ENCODE measurements around the gene MCTP1. TPM values are rescaled to one million over a fixed set of nuclear protein-coding genes. Genes with fewer than 3 reads are reported as not detected.

The MCTP1 gene
- total RNA-seq, 4 donors from 2014 or later = 11.2 to 43.6 (median 16.8) TPM

- no peaks in the 10 kb centered on the region for H3K36me3 ChIP-seq
- intact Hi-C loops (cut with DNase I) = no loop called here
- no peaks in the 10 kb centered on the region for H3K27me3 ChIP-seq
- H3K9me3 ChIP-seq = no peaks in the 10 kb centered on the region
- H3K27ac ChIP-seq (replicated peaks in 1 of 4) = no peak overlapping the region
- no peak for DNase-seq (ENCODE audit: extremely low spot score)
- 76% methylated on average over 4 of the region's 4 CpGs for WGBS
- H3K4me3 ChIP-seq = no peak overlapping the region
- no peaks in the 10 kb centered on the region for H3K4me1 ChIP-seq
- no peak for TF ChIP-seq POLR2AphosphoS5 (IDR thresholded peaks at IDR 0.05)
- no peak for TF ChIP-seq POLR2A (IDR thresholded peaks at IDR 0.05; ENCODE audit: low read depth)
- no peak for TF ChIP-seq EP300 (IDR thresholded peaks at IDR 0.05)
Measured at GRCh38 chr5:94890907-94891306, 394.0 kb downstream of the MCTP1 start.

GRCh38 chr5:94888674-94889073, 396.2 kb downstream of the MCTP1 start:
- H3K27ac ChIP-seq (replicated peaks in 1 of 4) = no peak overlapping the region
- intact Hi-C loops (cut with DNase I) = no loop called here
- no peak for DNase-seq (ENCODE audit: extremely low spot score)
- TF ChIP-seq, protein P1, sequence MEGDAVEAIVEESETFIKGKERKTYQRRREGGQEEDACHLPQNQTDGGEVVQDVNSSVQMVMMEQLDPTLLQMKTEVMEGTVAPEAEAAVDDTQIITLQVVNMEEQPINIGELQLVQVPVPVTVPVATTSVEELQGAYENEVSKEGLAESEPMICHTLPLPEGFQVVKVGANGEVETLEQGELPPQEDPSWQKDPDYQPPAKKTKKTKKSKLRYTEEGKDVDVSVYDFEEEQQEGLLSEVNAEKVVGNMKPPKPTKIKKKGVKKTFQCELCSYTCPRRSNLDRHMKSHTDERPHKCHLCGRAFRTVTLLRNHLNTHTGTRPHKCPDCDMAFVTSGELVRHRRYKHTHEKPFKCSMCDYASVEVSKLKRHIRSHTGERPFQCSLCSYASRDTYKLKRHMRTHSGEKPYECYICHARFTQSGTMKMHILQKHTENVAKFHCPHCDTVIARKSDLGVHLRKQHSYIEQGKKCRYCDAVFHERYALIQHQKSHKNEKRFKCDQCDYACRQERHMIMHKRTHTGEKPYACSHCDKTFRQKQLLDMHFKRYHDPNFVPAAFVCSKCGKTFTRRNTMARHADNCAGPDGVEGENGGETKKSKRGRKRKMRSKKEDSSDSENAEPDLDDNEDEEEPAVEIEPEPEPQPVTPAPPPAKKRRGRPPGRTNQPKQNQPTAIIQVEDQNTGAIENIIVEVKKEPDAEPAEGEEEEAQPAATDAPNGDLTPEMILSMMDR (IDR thresholded peaks at IDR 0.05) = no peak
- TF ChIP-seq POLR2A (IDR thresholded peaks at IDR 0.05; ENCODE audit: low read depth) (no peak), EP300 (IDR thresholded peaks at IDR 0.05) (no peak), POLR2AphosphoS5 (IDR thresholded peaks at IDR 0.05) (no peak)
- no peak overlapping the region for H3K4me3 ChIP-seq
- no peaks in the 10 kb centered on the region for H3K36me3 ChIP-seq
- WGBS = 75% methylated on average over 3 of the region's 3 CpGs
- no peaks in the 10 kb centered on the region for H3K9me3 ChIP-seq
- no peaks in the 10 kb centered on the region for H3K4me1 ChIP-seq
- no peaks in the 10 kb centered on the region for H3K27me3 ChIP-seq

GRCh38 chr5:94885931-94886330, 399.0 kb downstream of the MCTP1 start:
- WGBS = 68% methylated on average over 2 of the region's 2 CpGs
- intact Hi-C loops (cut with DNase I) = no loop called here
- H3K4me1 ChIP-seq = no peaks in the 10 kb centered on the region
- no peaks in the 10 kb centered on the region for H3K36me3 ChIP-seq
- DNase-seq (ENCODE audit: extremely low spot score) = no peak
- TF ChIP-seq EP300 (IDR thresholded peaks at IDR 0.05) (no peak), POLR2A (IDR thresholded peaks at IDR 0.05; ENCODE audit: low read depth) (no peak), POLR2AphosphoS5 (IDR thresholded peaks at IDR 0.05) (no peak)
- TF ChIP-seq, protein P1 (IDR thresholded peaks at IDR 0.05) = no peak
- H3K9me3 ChIP-seq = no peaks in the 10 kb centered on the region
- no peak overlapping the region for H3K27ac ChIP-seq (replicated peaks in 1 of 4)
- no peak overlapping the region for H3K4me3 ChIP-seq
- no peaks in the 10 kb centered on the region for H3K27me3 ChIP-seq

GRCh38 chr5:94884311-94884710, 400.6 kb downstream of the MCTP1 start:
- Histone ChIP-seq H3K36me3 (no peaks in the 10 kb centered on the region), H3K4me3 (no peak overlapping the region), H3K27me3 (no peaks in the 10 kb centered on the region), H3K27ac (replicated peaks in 1 of 4) (no peak overlapping the region), H3K9me3 (no peaks in the 10 kb centered on the region), H3K4me1 (no peaks in the 10 kb centered on the region)
- intact Hi-C loops (cut with DNase I) = no loop called here
- TF ChIP-seq, protein P1 (IDR thresholded peaks at IDR 0.05) = no peak
- no peak for TF ChIP-seq POLR2AphosphoS5 (IDR thresholded peaks at IDR 0.05)
- no peak for TF ChIP-seq EP300 (IDR thresholded peaks at IDR 0.05)
- no peak for TF ChIP-seq POLR2A (IDR thresholded peaks at IDR 0.05; ENCODE audit: low read depth)
- no peak for DNase-seq (ENCODE audit: extremely low spot score)
- 67% methylated on average over 9 of the region's 9 CpGs for WGBS

- WGBS = 79% methylated on average over 4 of the region's 4 CpGs
- Histone ChIP-seq H3K27me3 (no peaks in the 10 kb centered on the region), H3K4me1 (no peaks in the 10 kb centered on the region), H3K9me3 (no peaks in the 10 kb centered on the region), H3K27ac (replicated peaks in 1 of 4) (no peak overlapping the region), H3K36me3 (no peaks in the 10 kb centered on the region), H3K4me3 (no peak overlapping the region)
- DNase-seq (ENCODE audit: extremely low spot score) = no peak
- intact Hi-C loops (cut with DNase I) = no loop called here
- no peak for TF ChIP-seq POLR2A (IDR thresholded peaks at IDR 0.05; ENCODE audit: low read depth)
Measured at GRCh38 chr5:94872526-94872925, 412.4 kb downstream of the MCTP1 start.

- no peak overlapping the region for H3K27ac ChIP-seq (replicated peaks in 1 of 4)
- no peaks in the 10 kb centered on the region for H3K9me3 ChIP-seq
- no peaks in the 10 kb centered on the region for H3K4me1 ChIP-seq
- WGBS = 54% methylated on average over 13 of the region's 13 CpGs
- H3K27me3 ChIP-seq = no peaks in the 10 kb centered on the region
- intact Hi-C loops (cut with DNase I) = no loop called here
- no peak for DNase-seq (ENCODE audit: extremely low spot score)
- H3K4me3 ChIP-seq = no peak overlapping the region
- TF ChIP-seq POLR2A (IDR thresholded peaks at IDR 0.05; ENCODE audit: low read depth) (no peak), EP300 (IDR thresholded peaks at IDR 0.05) (no peak), POLR2AphosphoS5 (IDR thresholded peaks at IDR 0.05) (no peak)
- TF ChIP-seq, protein P1 (IDR thresholded peaks at IDR 0.05) = no peak
- no peaks in the 10 kb centered on the region for H3K36me3 ChIP-seq
Measured at GRCh38 chr5:94870511-94871183, 414.2 kb downstream of the MCTP1 start.

Measured in esophagus muscularis mucosa (tissue), 4 donors.